HepG2 (cell line): ENCODE measurements around the gene TRAF4. TPM values are rescaled to one million over a fixed set of nuclear protein-coding genes. Genes with fewer than 3 reads are reported as not detected.

ENCODE experiments used
- AGO1 ChIP-seq: fragments of 200-400 bp; formaldehyde crosslinking; IDR thresholded peaks from 2 replicates; pipeline ENCODE4 v1.6.1; 2017; ENCODE audit warnings: mild to moderate bottlenecking, low read depth, low read length, moderate library complexity; ENCODE audit not compliant: poor library complexity, severe bottlenecking
- CBX5 ChIP-seq: sonication (generic); formaldehyde crosslinking; IDR thresholded peaks from 2 replicates; pipeline ENCODE4 v1.4.0; 2020; ENCODE audit warnings: missing genetic modification reagents, borderline replicate concordance
- FOXO4 ChIP-seq: sonication (generic); formaldehyde crosslinking; conservative IDR thresholded peaks from 2 replicates; pipeline ENCODE4 v1.8.1; 2023; ENCODE audit warnings: missing genetic modification reagents
- GFI1 ChIP-seq: sonication (generic); formaldehyde crosslinking; IDR thresholded peaks from 2 replicates; pipeline ENCODE4 v1.5.0; 2020; ENCODE audit warnings: missing genetic modification reagents, mild to moderate bottlenecking, borderline replicate concordance
- HMGXB4 ChIP-seq, 2 experiments: sonication (generic) in 1 of 2; formaldehyde crosslinking in 1 of 2; IDR thresholded peaks; 2 replicates each; pipeline versions ENCODE4 v1.4.0 to v1.6.1; 2018 to 2020; ENCODE audit warnings: missing genetic modification reagents in 2 of 2, borderline replicate concordance in 1 of 2, low read depth in 1 of 2, mild to moderate bottlenecking in 1 of 2, missing biosample characterization in 1 of 2
- HNRNPUL1 ChIP-seq: fragments of 200-400 bp; formaldehyde crosslinking; IDR thresholded peaks from 2 replicates; pipeline ENCODE4 v1.6.1; 2017; ENCODE audit warnings: low read depth, mild to moderate bottlenecking, low read length, moderate library complexity
- JUND ChIP-seq: sonication (generic); formaldehyde crosslinking; IDR thresholded peaks from 2 replicates; pipeline ENCODE4 v1.8.0; 2022; ENCODE audit warnings: mild to moderate bottlenecking, missing genetic modification reagents
- KDM5A ChIP-seq: fragments of 200-600 bp; sonication (generic); IDR thresholded peaks from 2 replicates; pipeline ENCODE4 v1.7.0; 2018; ENCODE audit warnings: antibody characterized with exemption, mild to moderate bottlenecking, low read length, borderline replicate concordance
- KLF12 ChIP-seq: sonication (generic); formaldehyde crosslinking; IDR thresholded peaks from 2 replicates; pipeline ENCODE4 v1.4.0; 2020; ENCODE audit warnings: missing genetic modification reagents, borderline replicate concordance
- TCF12 ChIP-seq, 2 experiments: fragments of 450-650 bp in 1 of 2; sonication (generic) in 1 of 2; formaldehyde crosslinking in 1 of 2; IDR thresholded peaks; 2 replicates each; pipeline versions ENCODE4 v1.6.1 to v1.8.0; 2017 to 2022; ENCODE audit warnings: antibody characterized with exemption in 1 of 2, mild to moderate bottlenecking in 1 of 2, missing genetic modification reagents in 1 of 2, moderate library complexity in 1 of 2
- TEAD2 ChIP-seq: sonication (generic); formaldehyde crosslinking; IDR thresholded peaks from 2 replicates; pipeline ENCODE4 v1.9.0; 2021; ENCODE audit warnings: missing genetic modification reagents
- TRIM22 ChIP-seq: fragments of 450-650 bp; IDR thresholded peaks from 2 replicates; pipeline ENCODE4 v1.6.1; 2017
- ZBTB25 ChIP-seq: IDR thresholded peaks from 2 replicates; pipeline ENCODE4 v1.6.1; 2018; ENCODE audit warnings: missing genetic modification reagents
- ZBTB33 ChIP-seq: sonication (generic); formaldehyde crosslinking; IDR thresholded peaks from 2 replicates; pipeline ENCODE4 v1.4.0; 2020; ENCODE audit warnings: missing genetic modification reagents
- ZFP1 ChIP-seq: IDR thresholded peaks from 2 replicates; pipeline ENCODE4 v1.6.1; 2016
- ZNF138 ChIP-seq: sonication (generic); formaldehyde crosslinking; IDR thresholded peaks from 2 replicates; pipeline ENCODE4 v1.5.0; 2020; ENCODE audit warnings: mild to moderate bottlenecking, low read depth, missing genetic modification reagents
- ZNF460 ChIP-seq: sonication (generic); formaldehyde crosslinking; IDR thresholded peaks from 2 replicates; pipeline ENCODE4 v1.5.1; 2020; ENCODE audit warnings: missing genetic modification reagents, mild to moderate bottlenecking, borderline replicate concordance
- ZNF556 ChIP-seq: sonication (generic); formaldehyde crosslinking; IDR thresholded peaks from 2 replicates; pipeline ENCODE4 v1.4.0; 2020; ENCODE audit warnings: mild to moderate bottlenecking, missing genetic modification reagents, borderline replicate concordance
- ZNF605 ChIP-seq: sonication (generic); formaldehyde crosslinking; IDR thresholded peaks from 2 replicates; pipeline ENCODE4 v1.8.0; 2022; ENCODE audit warnings: mild to moderate bottlenecking, missing genetic modification reagents
- ZNF780A ChIP-seq: sonication (generic); formaldehyde crosslinking; IDR thresholded peaks from 2 replicates; pipeline ENCODE4 v1.8.0; 2022; ENCODE audit warnings: mild to moderate bottlenecking, missing genetic modification reagents, moderate library complexity
- polyA plus RNA-seq, 8 experiments: library from polyadenylated mRNA; depleted of rRNA in 3 of 8; stranded (reverse) in 7 of 8; unstranded in 1 of 8; fragments of >200 nt; fragmentation: Illumina TruSeq in 4 of 8; extraction: Trizol in 4 of 8; gene quantifications; 2 replicates each; pipeline versions ENCODE4 v1.2.1 to v1.2.3, GENCODE V29; 2011 to 2016; ENCODE audit warnings: low read depth in 4 of 8, missing spikeins in 1 of 8, mixed read lengths in 1 of 8; ENCODE audit not compliant: insufficient read depth in 1 of 8
- total RNA-seq, 5 experiments: library from RNA; depleted of rRNA; stranded (reverse); fragments of >200 nt; fragmentation: Illumina TruSeq; extraction: Trizol; gene quantifications; 2 replicates each; pipeline ENCODE4 v1.2.3, GENCODE V29; 2016; ENCODE audit warnings: low read depth in 1 of 5

The TRAF4 gene
- total and polyA plus RNA-seq, 2 of the 13 experiments (the other 11 are each of a cell fraction or from before 2014, with no cell fraction given) = 86.0 to 89.9 TPM

GRCh38 chr17:28726627-28727491, 17.0 kb upstream of the TRAF4 start (continued):
- no peak for TF ChIP-seq KLF12 (CRISPR knock-in tag)
- peak; percentile 84 for TF ChIP-seq ZNF605 (CRISPR knock-in tag)
- no peak for TF ChIP-seq GFI1 (CRISPR knock-in tag)
- TF ChIP-seq AGO1 = no peak
- no peak for TF ChIP-seq ZNF780A
- no peak for TF ChIP-seq ZNF460 (CRISPR knock-in tag)
- TF ChIP-seq HNRNPUL1 = no peak
- no peak for TF ChIP-seq TCF12 (IDR thresholded peaks at IDR 0.05)
- TF ChIP-seq TCF12 (CRISPR knock-in tag; IDR thresholded peaks at IDR 0.05) = no peak
- TF ChIP-seq JUND (CRISPR knock-in tag) = no peak
- TF ChIP-seq ZNF556 = peak; percentile 75; the same call in 1 of the 2 replicates
- TF ChIP-seq ZBTB33 (CRISPR knock-in tag) = peak; percentile 43; the same call in 1 of the 2 replicates
- TF ChIP-seq KDM5A = peak; percentile 77
- TF ChIP-seq FOXO4 (CRISPR knock-in tag) = no peak
- TF ChIP-seq TRIM22 = no peak
- peak; percentile 68; the same call in 1 of the 2 replicates for TF ChIP-seq ZFP1 (CRISPR knock-in tag)
- TF ChIP-seq HMGXB4 (CRISPR knock-in tag; IDR thresholded peaks at IDR 0.05; ENCODE audit: borderline replicate concordance in 1 of 2, low read depth in 1 of 2) = peak; percentile 96 to 97
- TF ChIP-seq ZNF138 = no peak
- TF ChIP-seq ZBTB25 (CRISPR knock-in tag) = peak; percentile 67; the same call in 1 of the 2 replicates
- TF ChIP-seq CBX5 (CRISPR knock-in tag) = 0 out of 2 replicates have a peak, but pooled peaks have one; percentile 51
- no peak for TF ChIP-seq TEAD2 (CRISPR knock-in tag)
